ENCODE data around the gene ONECUT1.

DNA sequence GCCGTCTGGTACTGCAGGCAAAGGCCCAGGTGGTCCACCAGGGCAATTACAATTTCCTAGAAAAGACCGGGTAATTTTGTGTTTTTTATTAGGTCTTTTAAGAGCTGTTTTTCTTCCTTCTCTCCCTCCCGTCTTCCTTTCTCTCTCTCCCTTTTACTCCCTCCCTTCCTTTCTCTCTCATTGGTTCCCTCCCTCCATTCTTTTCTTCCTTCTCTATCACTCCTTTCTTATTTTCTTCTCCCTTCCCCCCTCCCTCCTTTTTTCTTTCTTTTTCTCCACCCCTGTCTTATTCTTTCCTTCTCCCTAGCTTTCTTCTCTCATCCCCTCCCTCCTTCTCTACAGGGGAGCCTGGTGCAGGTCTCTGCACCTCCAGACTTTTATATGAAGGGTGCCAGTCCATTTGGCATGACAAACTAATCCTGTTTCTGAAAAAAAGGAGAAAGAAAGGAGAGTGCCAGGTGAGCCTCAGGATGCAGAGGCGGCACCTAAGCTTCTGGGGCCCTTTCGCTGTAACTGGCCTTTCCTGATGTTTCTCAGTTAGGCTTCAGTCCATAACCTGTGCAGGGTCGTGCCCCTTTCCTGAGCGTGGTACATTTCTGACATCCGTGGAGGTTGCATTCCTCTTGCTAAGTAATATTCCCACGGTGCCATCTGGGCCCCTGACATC lies 9.1 kb upstream of the ONECUT1 start:
- TF ChIP-seq, protein P1, sequence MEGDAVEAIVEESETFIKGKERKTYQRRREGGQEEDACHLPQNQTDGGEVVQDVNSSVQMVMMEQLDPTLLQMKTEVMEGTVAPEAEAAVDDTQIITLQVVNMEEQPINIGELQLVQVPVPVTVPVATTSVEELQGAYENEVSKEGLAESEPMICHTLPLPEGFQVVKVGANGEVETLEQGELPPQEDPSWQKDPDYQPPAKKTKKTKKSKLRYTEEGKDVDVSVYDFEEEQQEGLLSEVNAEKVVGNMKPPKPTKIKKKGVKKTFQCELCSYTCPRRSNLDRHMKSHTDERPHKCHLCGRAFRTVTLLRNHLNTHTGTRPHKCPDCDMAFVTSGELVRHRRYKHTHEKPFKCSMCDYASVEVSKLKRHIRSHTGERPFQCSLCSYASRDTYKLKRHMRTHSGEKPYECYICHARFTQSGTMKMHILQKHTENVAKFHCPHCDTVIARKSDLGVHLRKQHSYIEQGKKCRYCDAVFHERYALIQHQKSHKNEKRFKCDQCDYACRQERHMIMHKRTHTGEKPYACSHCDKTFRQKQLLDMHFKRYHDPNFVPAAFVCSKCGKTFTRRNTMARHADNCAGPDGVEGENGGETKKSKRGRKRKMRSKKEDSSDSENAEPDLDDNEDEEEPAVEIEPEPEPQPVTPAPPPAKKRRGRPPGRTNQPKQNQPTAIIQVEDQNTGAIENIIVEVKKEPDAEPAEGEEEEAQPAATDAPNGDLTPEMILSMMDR (IDR thresholded peaks at IDR 0.05 in 4 of 5, conservative IDR thresholded peaks at IDR 0.05 in 1 of 5) = no peak
- TF ChIP-seq POLR2A (IDR thresholded peaks at IDR 0.05) = no peak

All from gastrocnemius medialis (tissue), 4 donors.